GM23338 (cell line): ENCODE results near the gene B4GALT1.

Source experiments
- CREB1 ChIP-seq: fragments of 250-450 bp; sonication (Bioruptor Pico); IDR thresholded peaks from 2 replicates; pipeline ENCODE4 v1.5.0; 2020; ENCODE audit warnings: low read depth, mild to moderate bottlenecking, moderate library complexity
- EZH2 ChIP-seq: fragments of 200-600 bp; sonication (generic); IDR thresholded peaks from one replicate; pipeline ENCODE4 v1.8.0; 2017; ENCODE audit warnings: antibody characterized with exemption, mild to moderate bottlenecking, low read depth; ENCODE audit not compliant: unreplicated experiment
- EZH2phosphoT487 ChIP-seq: fragments of 200-600 bp; sonication (generic); IDR thresholded peaks from one replicate; pipeline ENCODE4 v1.8.1; 2018; ENCODE audit warnings: antibody characterized with exemption; ENCODE audit not compliant: unreplicated experiment
- JUNB ChIP-seq: IDR thresholded peaks from one replicate; pipeline ENCODE4 v1.6.1; 2016; ENCODE audit warnings: antibody characterized with exemption; ENCODE audit not compliant: unreplicated experiment
- POLR2AphosphoS5 ChIP-seq: IDR thresholded peaks from 2 replicates; pipeline ENCODE4 v1.6.1; 2016; ENCODE audit warnings: antibody characterized with exemption, low read depth
- STAT1 ChIP-seq: IDR thresholded peaks from one replicate; pipeline ENCODE4 v1.6.1; 2016; ENCODE audit warnings: antibody characterized with exemption; ENCODE audit not compliant: unreplicated experiment
- ZNF331 ChIP-seq: fragments of 250-450 bp; sonication (Bioruptor Pico); IDR thresholded peaks from 2 replicates; pipeline ENCODE4 v1.5.0; 2020; ENCODE audit warnings: low read depth, mild to moderate bottlenecking, moderate library complexity
- TF ChIP-seq, protein P1 (sequence below), 2 experiments: fragments of 200-600 bp in 1 of 2; sonication (generic) in 1 of 2; conservative IDR thresholded peaks; 2 replicates each; pipeline versions ENCODE4 v1.5.1 to v1.6.1; 2016 to 2017; ENCODE audit warnings: antibody characterized with exemption in 2 of 2, low read depth in 2 of 2, mild to moderate bottlenecking in 2 of 2, moderate library complexity in 1 of 2
- TF ChIP-seq, protein P2 (sequence below): IDR thresholded peaks from one replicate; pipeline ENCODE4 v1.6.1; 2018; ENCODE audit warnings: antibody characterized with exemption; ENCODE audit not compliant: unreplicated experiment
- TF ChIP-seq, protein P3 (sequence below): IDR thresholded peaks from 2 replicates; pipeline ENCODE4 v1.6.1; 2016; ENCODE audit warnings: antibody characterized with exemption

DNA sequence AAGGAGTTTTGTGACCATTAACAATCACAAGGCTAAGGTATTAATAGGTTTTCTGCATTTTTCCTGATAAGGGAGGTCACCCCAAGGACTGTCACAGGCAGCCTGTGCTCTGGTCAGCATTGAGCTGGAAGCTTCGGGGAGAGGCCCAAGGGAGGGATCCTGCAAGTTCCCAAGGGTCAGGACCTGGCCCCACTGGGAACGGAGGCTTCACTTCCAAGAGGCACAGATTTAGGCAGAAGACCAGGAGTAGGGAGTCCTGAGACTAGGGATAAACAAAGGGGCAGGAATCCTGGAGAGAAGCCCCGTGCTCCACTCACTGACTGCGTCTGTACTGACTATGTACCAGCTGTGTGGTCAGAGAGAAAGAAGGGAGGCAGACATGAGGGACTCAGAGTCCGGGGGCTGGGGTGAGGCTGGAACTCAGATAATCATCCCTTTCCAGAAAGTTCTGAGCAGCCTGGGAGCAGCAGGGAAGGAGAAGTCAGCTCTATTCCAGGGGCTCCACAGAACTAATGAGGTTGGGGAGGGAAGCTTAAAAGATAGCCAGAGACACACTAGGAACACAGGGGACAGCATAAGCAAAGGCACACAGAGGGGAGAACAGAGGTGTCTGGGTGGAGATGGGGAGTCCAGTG, 37.8 kb downstream of the B4GALT1 start:
- TF ChIP-seq, protein P1, sequence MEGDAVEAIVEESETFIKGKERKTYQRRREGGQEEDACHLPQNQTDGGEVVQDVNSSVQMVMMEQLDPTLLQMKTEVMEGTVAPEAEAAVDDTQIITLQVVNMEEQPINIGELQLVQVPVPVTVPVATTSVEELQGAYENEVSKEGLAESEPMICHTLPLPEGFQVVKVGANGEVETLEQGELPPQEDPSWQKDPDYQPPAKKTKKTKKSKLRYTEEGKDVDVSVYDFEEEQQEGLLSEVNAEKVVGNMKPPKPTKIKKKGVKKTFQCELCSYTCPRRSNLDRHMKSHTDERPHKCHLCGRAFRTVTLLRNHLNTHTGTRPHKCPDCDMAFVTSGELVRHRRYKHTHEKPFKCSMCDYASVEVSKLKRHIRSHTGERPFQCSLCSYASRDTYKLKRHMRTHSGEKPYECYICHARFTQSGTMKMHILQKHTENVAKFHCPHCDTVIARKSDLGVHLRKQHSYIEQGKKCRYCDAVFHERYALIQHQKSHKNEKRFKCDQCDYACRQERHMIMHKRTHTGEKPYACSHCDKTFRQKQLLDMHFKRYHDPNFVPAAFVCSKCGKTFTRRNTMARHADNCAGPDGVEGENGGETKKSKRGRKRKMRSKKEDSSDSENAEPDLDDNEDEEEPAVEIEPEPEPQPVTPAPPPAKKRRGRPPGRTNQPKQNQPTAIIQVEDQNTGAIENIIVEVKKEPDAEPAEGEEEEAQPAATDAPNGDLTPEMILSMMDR (conservative IDR thresholded peaks at IDR 0.05; ENCODE audit: low read depth in 2 of 2), result no peak
- TF ChIP-seq POLR2AphosphoS5 (no peak), CREB1 (CRISPR knock-in tag) (no peak), EZH2 (no peak), JUNB (no peak), EZH2phosphoT487 (no peak), STAT1 (no peak), ZNF331 (CRISPR knock-in tag) (no peak)
- TF ChIP-seq, protein P2, sequence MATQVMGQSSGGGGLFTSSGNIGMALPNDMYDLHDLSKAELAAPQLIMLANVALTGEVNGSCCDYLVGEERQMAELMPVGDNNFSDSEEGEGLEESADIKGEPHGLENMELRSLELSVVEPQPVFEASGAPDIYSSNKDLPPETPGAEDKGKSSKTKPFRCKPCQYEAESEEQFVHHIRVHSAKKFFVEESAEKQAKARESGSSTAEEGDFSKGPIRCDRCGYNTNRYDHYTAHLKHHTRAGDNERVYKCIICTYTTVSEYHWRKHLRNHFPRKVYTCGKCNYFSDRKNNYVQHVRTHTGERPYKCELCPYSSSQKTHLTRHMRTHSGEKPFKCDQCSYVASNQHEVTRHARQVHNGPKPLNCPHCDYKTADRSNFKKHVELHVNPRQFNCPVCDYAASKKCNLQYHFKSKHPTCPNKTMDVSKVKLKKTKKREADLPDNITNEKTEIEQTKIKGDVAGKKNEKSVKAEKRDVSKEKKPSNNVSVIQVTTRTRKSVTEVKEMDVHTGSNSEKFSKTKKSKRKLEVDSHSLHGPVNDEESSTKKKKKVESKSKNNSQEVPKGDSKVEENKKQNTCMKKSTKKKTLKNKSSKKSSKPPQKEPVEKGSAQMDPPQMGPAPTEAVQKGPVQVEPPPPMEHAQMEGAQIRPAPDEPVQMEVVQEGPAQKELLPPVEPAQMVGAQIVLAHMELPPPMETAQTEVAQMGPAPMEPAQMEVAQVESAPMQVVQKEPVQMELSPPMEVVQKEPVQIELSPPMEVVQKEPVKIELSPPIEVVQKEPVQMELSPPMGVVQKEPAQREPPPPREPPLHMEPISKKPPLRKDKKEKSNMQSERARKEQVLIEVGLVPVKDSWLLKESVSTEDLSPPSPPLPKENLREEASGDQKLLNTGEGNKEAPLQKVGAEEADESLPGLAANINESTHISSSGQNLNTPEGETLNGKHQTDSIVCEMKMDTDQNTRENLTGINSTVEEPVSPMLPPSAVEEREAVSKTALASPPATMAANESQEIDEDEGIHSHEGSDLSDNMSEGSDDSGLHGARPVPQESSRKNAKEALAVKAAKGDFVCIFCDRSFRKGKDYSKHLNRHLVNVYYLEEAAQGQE, result no peak
- TF ChIP-seq, protein P3, sequence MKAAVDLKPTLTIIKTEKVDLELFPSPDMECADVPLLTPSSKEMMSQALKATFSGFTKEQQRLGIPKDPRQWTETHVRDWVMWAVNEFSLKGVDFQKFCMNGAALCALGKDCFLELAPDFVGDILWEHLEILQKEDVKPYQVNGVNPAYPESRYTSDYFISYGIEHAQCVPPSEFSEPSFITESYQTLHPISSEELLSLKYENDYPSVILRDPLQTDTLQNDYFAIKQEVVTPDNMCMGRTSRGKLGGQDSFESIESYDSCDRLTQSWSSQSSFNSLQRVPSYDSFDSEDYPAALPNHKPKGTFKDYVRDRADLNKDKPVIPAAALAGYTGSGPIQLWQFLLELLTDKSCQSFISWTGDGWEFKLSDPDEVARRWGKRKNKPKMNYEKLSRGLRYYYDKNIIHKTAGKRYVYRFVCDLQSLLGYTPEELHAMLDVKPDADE, result no peak
